Activated gamma-delta T cell treated with anti-CD3 and anti-CD28 coated beads, Interleukin-2, amount 50 U/mL, for 16 hours (primary cell): Measurements from ENCODE around the gene BCAS1.

Source experiments
- DNase-seq: peaks from one replicate; pipeline ENCODE4 v3.0.0-alpha.2; 2020; ENCODE audit warnings: low read depth

BCAS1 gene

DNA sequence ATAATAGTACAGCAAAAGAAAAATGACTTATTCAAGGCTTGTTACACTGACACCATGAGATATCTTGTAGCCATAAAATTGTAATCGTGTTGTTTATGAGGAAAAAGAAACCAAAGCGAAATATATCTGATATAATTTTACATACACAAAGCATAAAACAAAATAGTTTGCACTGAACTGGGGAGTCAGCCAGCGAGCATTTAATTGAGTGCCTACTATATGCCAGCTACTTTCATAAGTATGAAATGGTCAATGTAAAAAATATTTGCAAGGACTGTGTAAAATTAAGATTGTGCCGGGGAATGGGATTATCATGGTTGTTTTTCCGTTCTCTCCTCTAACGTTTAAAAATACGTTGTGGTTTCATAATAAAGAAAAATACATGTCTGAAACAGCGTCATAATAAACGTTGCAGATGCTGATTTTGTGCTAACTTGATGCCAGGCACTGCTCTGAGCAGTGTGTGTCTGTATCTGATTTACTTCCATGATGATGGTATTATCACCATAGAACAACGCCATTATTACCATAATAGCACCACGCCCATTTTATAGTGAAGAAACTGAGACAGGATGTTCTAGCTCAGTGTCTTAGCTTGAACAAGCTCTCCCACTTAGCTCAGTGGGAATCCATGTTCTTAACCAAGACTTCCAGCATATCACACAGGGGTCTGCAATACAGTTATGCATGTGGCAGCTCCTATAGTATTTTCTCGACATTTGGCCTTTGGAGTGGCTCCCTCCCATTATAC lies 144.6 kb downstream of the BCAS1 start:
- no peak for DNase-seq

- DNase-seq: no peak
Observed at GRCh38 chr20:53923566-53924369, 146.6 kb downstream of the BCAS1 start.

DNA sequence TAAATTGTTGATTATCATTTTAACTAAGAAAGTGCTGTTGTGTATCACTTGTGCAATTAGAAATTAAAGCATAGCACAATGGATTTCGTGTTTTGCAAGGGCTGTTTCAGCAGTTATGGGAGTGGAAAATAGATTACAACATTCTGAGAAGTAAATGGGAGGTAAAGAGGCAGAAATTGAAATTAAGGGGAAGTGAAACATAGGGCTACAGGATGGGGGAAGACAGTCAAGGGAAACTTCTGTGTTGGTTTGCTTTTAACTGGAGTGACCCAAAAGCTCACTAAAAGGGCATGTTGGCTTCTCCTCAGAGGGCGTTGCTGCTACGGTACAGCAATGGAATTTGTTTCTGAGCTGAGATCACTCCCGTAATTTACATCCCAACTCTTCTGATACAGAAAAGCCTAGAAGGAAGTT lies 147.5 kb downstream of the BCAS1 start:
- DNase-seq: no peak

GRCh38 chr20:53921443-53921973 lies 148.9 kb downstream of the BCAS1 start:
- no peak for DNase-seq

- no peak for DNase-seq
Observed at GRCh38 chr20:53920647-53921245, 149.6 kb downstream of the BCAS1 start.

- no peak for DNase-seq
Observed at GRCh38 chr20:53919886-53920285, 150.5 kb downstream of the BCAS1 start.

DNA sequence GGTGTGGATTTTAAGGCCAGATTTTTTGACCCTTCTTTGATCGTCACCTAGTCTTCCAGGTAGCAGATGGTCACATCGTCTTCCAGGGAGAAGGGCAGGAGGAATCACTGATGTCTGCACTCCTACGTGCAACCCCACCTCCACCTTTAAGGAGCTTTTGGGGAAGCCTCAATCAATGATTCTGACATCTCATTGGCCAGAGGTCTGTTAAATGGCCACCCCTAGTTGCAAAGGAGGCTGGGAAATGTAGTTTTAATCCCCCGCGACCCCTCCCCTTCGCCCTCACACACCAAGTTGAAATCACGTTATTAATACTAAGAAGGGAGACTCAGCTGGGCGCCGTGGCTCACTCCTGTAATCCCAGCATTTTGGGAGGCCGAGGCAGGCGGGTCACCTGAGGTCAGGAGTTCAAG lies 151.4 kb downstream of the BCAS1 start:
- DNase-seq: no peak

GRCh38 chr20:53918020-53918311 lies 152.4 kb downstream of the BCAS1 start:
- DNase-seq: no peak

DNA sequence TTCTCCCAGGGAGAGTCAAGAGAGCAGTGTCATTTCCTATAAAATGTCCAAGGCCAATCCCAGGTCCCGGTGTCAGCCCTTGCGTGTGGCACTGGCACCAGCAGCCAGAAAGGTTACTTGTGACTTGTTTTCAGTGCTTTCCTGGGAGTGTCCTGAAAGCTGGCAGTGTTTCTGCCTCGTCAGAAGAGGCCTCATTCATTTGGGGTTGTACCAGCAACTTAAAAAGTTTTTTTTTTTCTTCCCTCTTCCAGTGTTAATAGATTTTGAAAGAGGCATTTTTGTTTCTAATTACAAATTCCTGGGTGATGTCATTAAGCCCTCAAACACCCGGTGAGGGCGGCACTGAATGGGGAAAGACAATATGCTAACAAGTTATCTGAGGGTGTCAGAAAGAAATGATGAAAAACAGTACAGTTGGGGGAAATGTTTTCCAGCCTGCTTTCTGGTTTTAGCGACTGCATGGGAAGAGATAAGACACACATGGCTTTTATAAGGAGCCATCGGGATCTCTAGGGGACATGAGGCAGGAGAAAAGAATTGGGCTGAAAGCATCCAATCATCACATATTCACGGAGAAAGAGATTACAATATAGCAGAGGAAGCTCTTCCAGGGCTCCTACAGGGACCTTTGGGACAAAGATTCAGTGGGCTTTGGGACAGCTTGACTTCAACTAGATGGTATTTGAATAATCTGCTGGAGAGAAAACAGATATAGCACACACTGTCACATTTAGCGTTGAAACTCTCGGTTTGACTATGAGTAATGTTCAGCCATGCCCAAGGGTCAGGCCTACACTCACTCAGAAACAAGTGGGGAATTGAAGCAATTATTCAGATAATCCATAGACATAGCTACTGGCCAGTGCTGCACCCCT lies 153.0 kb downstream of the BCAS1 start:
- DNase-seq: no peak

- no peak for DNase-seq
Observed at GRCh38 chr20:53916173-53916512, 154.3 kb downstream of the BCAS1 start.

- peak; percentile 95 for DNase-seq
Observed at GRCh38 chr20:53915446-53916172, 154.8 kb downstream of the BCAS1 start.

DNA sequence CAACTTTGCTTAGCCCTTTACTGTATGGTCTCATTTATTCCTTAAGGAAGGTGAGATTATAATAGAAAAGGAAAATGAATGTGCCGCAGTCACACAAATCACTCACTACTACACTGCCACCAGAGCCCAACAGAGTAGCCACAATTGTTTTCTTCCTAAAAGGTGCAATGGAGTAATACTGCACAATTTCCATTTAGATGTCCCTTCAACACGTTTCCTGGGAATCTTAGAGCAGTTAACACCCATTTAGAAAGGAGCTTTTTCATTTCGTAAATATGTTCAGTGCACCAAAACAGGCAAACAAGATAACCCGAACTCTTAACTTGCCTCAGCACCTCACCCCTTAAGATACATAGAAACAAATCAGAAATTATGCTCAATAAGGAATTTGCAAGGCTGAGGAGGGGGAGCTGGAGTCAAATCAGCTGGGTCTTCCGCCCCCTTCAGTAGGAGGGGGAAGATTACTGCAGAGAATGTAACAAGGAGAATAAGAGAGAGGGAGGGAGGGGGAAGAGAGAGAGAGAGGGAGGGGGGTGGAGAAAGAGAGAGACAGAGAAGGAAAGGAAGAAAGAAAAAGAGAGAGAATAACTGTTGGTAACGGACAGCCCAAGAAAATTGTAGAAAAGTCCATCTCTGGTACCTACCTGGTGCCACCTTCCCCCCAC lies 155.5 kb downstream of the BCAS1 start:
- no peak for DNase-seq

GRCh38 chr20:53914091-53914780 lies 156.2 kb downstream of the BCAS1 start:
- no peak for DNase-seq

DNA sequence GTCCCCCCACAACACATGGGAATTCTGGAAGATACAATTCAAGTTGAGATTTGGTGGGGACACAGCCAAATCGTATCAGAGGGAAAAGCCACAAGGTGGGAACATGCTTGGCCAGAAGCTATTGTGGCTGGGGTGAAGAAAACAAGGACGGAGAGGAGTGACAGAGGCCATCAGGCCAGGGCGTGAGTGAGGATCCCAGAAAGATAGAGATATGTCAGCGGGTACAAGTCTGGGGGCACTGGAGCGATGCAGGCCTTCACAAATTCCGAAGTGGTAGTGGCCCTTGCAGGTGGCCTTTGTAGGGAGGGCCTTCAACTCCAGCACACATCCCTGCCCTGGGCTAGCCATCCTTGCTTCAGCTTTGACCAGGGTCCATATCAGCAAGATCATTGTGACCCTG lies 159.1 kb downstream of the BCAS1 start:
- no peak for DNase-seq

DNA sequence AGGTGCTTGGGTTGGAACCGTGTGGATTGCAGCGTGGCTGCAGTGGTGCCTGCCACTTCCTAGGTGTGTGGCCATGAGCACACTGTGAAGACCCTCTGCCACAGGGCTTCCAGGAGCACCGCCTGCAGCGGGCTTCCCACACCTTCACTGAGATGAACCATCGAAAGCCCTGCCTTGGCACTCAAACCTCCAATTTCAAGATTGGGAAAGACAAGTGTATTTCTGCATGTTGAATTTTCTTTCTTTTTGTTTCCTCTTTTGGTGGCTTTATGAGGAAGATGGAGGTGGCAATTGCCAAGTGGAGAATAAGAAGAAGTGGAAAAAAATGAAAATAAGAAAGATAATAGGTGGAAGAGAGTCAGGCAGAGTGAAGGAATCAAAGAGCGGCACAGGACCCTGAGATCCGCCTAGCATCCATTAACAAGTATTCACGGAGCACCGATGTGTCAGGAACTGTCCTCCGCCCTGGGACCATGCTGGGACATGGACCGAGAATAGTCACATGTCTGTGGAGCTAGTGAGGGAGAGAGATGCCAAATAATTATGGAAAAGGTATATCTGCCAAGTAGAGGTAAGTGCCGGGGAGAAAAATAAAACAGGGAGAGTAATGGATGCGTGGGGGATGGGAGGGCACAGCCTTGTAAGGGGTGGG lies 159.9 kb downstream of the BCAS1 start:
- DNase-seq: no peak

- no peak for DNase-seq
Observed at GRCh38 chr20:53907968-53908751, 162.2 kb downstream of the BCAS1 start.

- DNase-seq: no peak
Observed at GRCh38 chr20:53905820-53906191, 164.6 kb downstream of the BCAS1 start.

DNA sequence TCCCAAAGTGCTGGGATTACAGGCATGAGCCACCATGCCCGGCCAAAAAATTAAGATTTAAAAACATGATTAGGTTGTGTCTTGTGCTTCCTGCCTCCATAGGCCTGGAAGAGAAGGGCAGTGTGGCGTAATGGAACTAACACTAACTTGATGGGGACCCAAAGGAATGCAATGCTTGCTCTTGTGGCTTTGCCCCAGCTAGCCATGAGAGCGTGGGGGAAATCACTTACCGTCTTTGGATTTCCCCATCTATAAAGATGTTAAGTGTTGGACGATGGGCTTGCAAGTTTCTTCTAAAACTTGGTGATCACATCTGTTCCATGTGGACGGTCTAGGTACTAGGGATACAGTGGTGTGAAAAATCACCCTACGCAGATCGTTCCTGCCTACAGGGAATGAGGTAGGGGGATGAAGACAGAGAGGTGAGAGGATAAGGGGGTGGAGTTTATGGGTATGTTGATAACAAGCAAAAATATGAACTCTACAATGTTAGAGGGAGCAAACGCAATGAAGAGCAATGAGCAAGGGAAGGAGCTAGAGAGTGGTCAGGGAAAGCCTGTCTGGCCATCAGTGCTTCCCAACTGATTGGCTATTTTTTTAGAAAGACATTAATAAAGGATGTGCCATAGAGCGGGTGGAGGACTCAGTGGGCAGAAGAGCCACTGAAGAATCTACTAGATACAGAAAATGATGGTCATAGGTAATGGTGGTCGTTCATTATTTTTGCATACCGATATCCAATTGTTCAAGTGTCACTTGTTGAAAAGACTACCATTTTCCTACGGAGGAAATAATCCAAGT lies 165.2 kb downstream of the BCAS1 start:
- DNase-seq: no peak
